Right cardiac atrium (tissue), 5 donors: ENCODE data around the gene PRDX3. TPM values are rescaled to one million over a fixed set of nuclear protein-coding genes. Genes with fewer than 3 reads are reported as not detected.

Source experiments
- ATAC-seq, 2 donors: fragments of 200-7000 bp; cut with Tn5 transposase; one replicate each; pipeline versions ENCODE4 v1.8.0 to v1.9.1; 2020; ENCODE audit warnings: moderate library complexity in 2 of 2, mild to moderate bottlenecking in 1 of 2
- DNase-seq, 3 donors: peaks; one replicate each; pipeline ENCODE4 v3.0.0-alpha.2; 2020
- H3K27ac ChIP-seq: one replicate; pipeline ENCODE4 v1.5.1; 2013; ENCODE audit warnings: mild to moderate bottlenecking, low read length, control low read depth, moderate library complexity
- H3K27me3 ChIP-seq: one replicate; pipeline ENCODE4 v1.6.1; 2013; ENCODE audit not compliant: control insufficient read depth, insufficient read depth
- H3K4me1 ChIP-seq: one replicate; pipeline ENCODE4 v1.6.1; 2013; ENCODE audit warnings: low read length; ENCODE audit not compliant: control insufficient read depth, insufficient read depth
- H3K4me3 ChIP-seq: one replicate; pipeline ENCODE4 v1.5.1; 2013; ENCODE audit warnings: low read length, control low read depth
- H3K9me3 ChIP-seq: one replicate; pipeline ENCODE4 v1.6.1; 2013; ENCODE audit warnings: low read length; ENCODE audit not compliant: control insufficient read depth
- WGBS: extraction: QIAGEN DNeasy Blood & Tissue Kit; methylation state at CpG from one replicate; pipeline ENCODE4 v1.1.7; 2013; 5-methylcytosine and 5-hydroxymethylcytosine counted together
- intact Hi-C, 4 donors: fragments of 100-400 bp; cut with DNase I; formaldehyde crosslinking; loops; one replicate each; pipeline versions ENCODE4 v1.11.0 to v1.14.0; 2022 to 2023
- polyA plus RNA-seq: library from polyadenylated mRNA; stranded (reverse); fragments of 200-250 nt; gene quantifications from one replicate; pipeline ENCODE4 v1.2.3, GENCODE V29; 2013
- total RNA-seq, 4 donors: library from RNA; stranded (reverse); fragmentation: NEBNext Ultra II Directional; extraction: Animal tissue kit (Norgen Biotek cat#: 25700); gene quantifications; one replicate each; pipeline ENCODE4 v1.2.1, GENCODE V29; 2021
- donor health status: healthy with polysubstance abuse.
- donor health status: DM: no; HTN: yes; CAD: no.
- donor health status: DM: no; HTN: no; CAD: no.
- donor health status: DM: no; HTN: yes; CAD: no; lungs with severe emphysema.
- donor health status: DM: yes; HTN: yes; CAD: no.

The PRDX3 gene
- total and polyA plus RNA-seq, 5 donors: 163 to 233 (median 193) TPM

DNA sequence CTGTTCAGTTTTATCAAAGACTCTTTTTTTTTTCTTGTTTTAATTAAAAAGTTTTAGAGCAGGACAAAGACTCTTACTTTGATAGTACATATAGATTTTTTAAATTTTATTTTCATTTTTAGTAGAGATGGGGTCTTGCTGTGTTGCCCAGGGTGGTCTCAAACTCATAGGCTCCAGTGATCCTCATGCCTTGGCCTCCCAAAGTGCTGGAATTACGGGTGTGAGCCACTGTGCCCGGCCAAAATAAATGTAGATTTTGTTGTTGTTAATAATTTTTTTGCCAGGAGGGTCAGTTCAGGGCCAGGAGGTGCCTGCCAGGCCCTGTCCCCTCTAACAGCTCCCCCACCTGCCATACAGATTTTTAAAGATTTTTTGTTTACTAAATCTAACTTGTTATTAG, 57.7 kb downstream of the PRDX3 start:
- peaks cover 2% of the 10 kb centered on the region for H3K4me1 ChIP-seq
- no peak for ATAC-seq
- no peaks in the 10 kb centered on the region for H3K9me3 ChIP-seq
- H3K27me3 ChIP-seq: no peaks in the 10 kb centered on the region
- WGBS: 96% methylated on average over 2 of the region's 2 CpGs
- intact Hi-C loops: no loop called here
- no peak overlapping the region for H3K4me3 ChIP-seq
- H3K27ac ChIP-seq: peak overlapping the region; percentile 43
- no peak for DNase-seq

GRCh38 chr10:119120413-119120867, 58.2 kb downstream of the PRDX3 start:
- Histone ChIP-seq H3K4me3 (no peak overlapping the region), H3K27ac (no peak overlapping the region), H3K9me3 (no peaks in the 10 kb centered on the region), H3K27me3 (no peaks in the 10 kb centered on the region), H3K4me1 (peaks cover 2% of the 10 kb centered on the region)
- DNase-seq (no peak), ATAC-seq (peak; percentile 58 to 75)
- 64% methylated on average over 4 of the region's 4 CpGs for WGBS
- intact Hi-C loops: no loop called here

DNA sequence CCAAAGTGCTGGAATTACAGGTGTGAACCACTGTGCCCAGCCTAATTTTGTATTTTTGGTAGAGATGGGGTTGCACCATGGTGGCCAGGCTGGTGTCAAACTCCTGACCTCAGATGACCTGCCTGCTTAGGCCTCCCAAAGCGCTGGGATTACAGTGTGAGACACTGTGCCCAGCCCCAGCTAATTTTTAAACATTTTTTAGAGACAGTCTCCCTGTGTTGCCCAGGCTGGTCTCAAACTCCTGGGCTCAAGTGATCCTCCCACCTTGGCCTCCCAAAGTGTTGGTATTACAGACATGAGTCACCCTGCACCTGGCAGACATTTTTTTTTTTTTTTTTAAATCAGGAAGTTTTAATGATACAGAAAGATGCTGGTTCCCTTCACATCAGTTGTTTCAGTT, 59.2 kb downstream of the PRDX3 start:
- no peak overlapping the region for H3K4me3 ChIP-seq
- H3K9me3 ChIP-seq: no peaks in the 10 kb centered on the region
- no peak for DNase-seq
- ATAC-seq: no peak
- intact Hi-C loops: no loop called here
- H3K4me1 ChIP-seq: peaks cover 2% of the 10 kb centered on the region
- no peaks in the 10 kb centered on the region for H3K27me3 ChIP-seq
- 93% methylated on average over 1 of the region's 1 CpG for WGBS
- no peak overlapping the region for H3K27ac ChIP-seq

DNA sequence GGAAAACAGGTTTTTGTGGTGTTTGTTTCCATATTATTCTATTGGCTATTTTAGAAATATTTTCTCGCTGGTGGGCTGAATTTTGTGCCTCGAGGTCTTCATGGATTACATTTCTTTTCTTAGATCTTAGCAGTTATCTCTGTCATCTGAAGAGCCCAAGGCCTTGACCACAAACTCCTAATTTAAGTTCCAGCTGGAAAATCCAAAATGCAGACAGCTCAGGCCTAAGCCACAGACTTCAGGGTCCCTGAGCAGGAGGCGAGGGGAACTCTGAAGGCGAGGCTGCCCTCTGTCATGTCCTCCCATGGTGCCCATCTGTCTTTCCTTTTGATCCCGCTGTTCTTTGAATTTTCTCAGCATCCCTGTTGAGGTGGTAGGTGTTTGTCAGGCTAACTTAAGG, 60.4 kb downstream of the PRDX3 start:
- intact Hi-C loops: no loop called here
- no peak overlapping the region for H3K27ac ChIP-seq
- no peaks in the 10 kb centered on the region for H3K9me3 ChIP-seq
- DNase-seq (no peak), ATAC-seq (no peak)
- peaks cover 2% of the 10 kb centered on the region for H3K4me1 ChIP-seq
- no peaks in the 10 kb centered on the region for H3K27me3 ChIP-seq
- 94% methylated on average over 5 of the region's 5 CpGs for WGBS
- H3K4me3 ChIP-seq: no peak overlapping the region

Other genes starting within 250 kb of the PRDX3 start
- gene NANOS1, start 149.1 kb downstream of the PRDX3 start, total RNA-seq: 1 to 10 TPM; 1.0 to 7.0 (median 2.4) TPM
- 4.3 TPM for gene NANOS1, start 149.1 kb downstream of the PRDX3 start, polyA plus RNA-seq
- gene EIF3A, start 98.0 kb downstream of the PRDX3 start, total RNA-seq: 100 to 1,000 TPM in 1 of 4 donors, 10 to 100 TPM in 3; 76.9 to 101 (median 88.7) TPM
- gene EIF3A, start 98.0 kb downstream of the PRDX3 start, polyA plus RNA-seq: 35.2 TPM
- gene DENND10, start 74.7 kb downstream of the PRDX3 start, total RNA-seq: 10 to 100 TPM; 19.3 to 27.9 (median 24.9) TPM
- 14.1 TPM for gene DENND10, start 74.7 kb downstream of the PRDX3 start, polyA plus RNA-seq
- gene SFXN4, start 13.1 kb downstream of the PRDX3 start, total RNA-seq: 10 to 100 TPM; 36.8 to 46.8 (median 41.0) TPM
- 42.3 TPM for gene SFXN4, start 13.1 kb downstream of the PRDX3 start, polyA plus RNA-seq
- gene GRK5, start 28.8 kb upstream of the PRDX3 start, total RNA-seq: 10 to 100 TPM; 45.2 to 89.9 (median 60.7) TPM
- gene GRK5, start 28.8 kb upstream of the PRDX3 start, polyA plus RNA-seq: 31.3 TPM